HG03159 (cell line): ENCODE measurements around the gene CNOT6L.
A peak's percentile ranks its signal among the peaks of the same experiment; 100 is the strongest.
"Not testable (repeated sequence)": the region's sequence is repeated elsewhere in the genome, so short reads cannot be mapped to it uniquely, and the experiment has no call there.

Experiments used
- ATAC-seq: cut with Tn5 transposase; IDR thresholded peaks from one replicate; pipeline ENCODE4 v1.9.1; 2021; ENCODE audit warnings: mild to moderate bottlenecking, moderate library complexity; ENCODE audit not compliant: unreplicated experiment

The CNOT6L gene

DNA sequence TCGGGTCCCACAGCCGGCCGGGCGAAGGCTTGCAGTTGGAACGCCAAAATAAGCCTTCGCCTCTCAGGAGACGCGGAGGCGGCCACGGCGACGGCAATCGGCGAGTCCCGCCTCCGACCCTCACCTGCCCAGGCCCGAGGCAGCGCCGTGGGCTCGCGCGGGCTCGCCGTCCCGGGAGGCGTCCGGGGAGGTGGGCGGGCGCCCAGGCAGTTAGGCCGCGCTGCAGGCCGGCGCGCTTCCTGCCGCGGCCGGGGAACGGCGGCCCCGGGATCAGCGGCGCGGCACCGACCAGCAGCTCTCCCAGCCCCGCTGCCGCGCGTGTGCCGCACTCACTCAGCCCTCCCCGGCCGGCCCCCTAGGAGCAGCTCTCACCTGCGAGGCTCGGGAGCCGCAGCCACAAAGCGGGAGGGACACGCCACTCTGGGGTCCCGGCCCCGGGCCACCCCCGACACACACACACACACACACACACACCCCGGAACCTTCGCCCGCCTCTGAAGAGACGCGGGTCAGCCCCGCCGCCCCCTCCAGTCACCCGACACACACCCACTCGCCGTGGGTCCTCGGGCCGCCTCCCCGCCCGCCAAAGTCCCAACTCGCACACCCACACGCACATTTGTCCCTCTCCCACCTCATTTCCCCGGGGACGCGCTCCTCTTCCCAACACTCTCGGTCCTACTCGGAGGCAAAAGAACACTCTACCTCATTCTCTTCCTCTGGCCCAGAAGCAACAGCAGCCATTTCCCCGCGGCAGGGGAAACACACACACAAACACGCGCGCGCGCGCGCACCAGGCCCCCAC, at the start of gene CNOT6L:
Gene CNOT6L (minus strand): TSS at position 767 of the 802 bp plus-strand sequence. CDS start 60 bp downstream, at position 707.
- ATAC-seq: peak; percentile 22

DNA sequence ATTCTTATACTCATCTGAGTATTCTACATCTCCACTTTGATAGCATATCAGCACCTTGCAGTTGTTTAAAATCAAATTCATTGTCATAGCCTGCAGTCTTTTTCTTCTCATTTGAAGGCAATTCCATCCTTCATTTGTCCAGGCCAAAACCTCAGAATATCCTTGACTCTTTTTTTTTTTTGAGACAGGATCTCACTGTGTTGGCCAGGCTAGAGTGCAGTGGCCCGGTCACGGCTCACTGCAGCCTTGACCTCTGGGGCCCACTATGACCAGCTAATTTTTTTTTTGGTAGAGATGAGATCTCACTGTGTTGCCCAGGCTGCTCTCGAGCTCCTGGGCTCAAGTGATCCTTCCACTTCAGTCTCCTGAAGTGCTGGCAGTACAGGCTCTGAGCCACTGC, 46.1 kb upstream of the CNOT6L start:
- no peak for ATAC-seq

GRCh38 chr4:77863341-77863740, 44.2 kb upstream of the CNOT6L start:
- not testable (repeated sequence) for ATAC-seq

GRCh38 chr4:77862478-77863216, 43.5 kb upstream of the CNOT6L start, which contains the start of gene MRPL1:
TSS of gene MRPL1 (plus strand) at chr4:77862830. CDS start at chr4:77862849, 19 bp downstream.
- peak; percentile 82 for ATAC-seq

DNA sequence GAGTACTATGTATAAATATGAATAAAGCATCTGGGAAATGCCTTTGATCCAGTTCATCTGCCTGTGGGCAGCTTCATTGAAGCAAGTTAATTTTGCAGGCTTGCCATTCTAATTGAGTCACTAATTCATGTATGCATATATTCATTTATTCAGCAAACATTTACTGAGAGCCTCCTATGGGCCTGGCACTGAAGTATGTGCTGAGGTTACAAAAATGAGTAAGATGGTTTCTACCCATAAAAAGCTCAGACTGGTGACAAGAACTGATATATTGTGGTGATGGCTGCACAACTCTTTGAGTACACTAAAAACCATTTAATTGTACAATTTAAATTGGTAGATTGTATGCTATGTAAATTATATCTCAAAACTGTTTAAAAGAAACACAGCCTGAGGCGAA, 42.3 kb upstream of the CNOT6L start:
- no peak for ATAC-seq

GRCh38 chr4:77859256-77859655, 40.1 kb upstream of the CNOT6L start:
- no peak for ATAC-seq

DNA sequence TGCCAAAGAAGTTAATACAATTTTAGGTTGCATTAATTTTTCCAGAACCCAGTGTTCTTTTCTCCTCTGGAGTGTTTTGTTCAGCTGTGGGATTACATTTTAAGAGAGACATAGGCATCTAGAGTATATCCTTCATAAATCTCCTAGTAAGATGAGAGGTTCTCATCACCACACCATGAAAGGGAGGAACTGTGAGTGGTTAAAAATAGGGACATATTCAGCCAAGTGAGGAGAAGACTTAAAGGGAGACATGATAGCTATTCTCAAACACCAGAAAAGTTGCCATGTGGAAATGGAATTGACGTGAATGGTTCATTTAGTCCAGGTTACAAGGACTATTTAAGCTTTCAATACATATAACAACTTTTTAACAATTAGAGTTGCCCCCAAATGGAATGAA, 37.0 kb upstream of the CNOT6L start:
- ATAC-seq: no peak

- no peak for ATAC-seq
Observed at GRCh38 chr4:77854431-77855111, 35.4 kb upstream of the CNOT6L start.

DNA sequence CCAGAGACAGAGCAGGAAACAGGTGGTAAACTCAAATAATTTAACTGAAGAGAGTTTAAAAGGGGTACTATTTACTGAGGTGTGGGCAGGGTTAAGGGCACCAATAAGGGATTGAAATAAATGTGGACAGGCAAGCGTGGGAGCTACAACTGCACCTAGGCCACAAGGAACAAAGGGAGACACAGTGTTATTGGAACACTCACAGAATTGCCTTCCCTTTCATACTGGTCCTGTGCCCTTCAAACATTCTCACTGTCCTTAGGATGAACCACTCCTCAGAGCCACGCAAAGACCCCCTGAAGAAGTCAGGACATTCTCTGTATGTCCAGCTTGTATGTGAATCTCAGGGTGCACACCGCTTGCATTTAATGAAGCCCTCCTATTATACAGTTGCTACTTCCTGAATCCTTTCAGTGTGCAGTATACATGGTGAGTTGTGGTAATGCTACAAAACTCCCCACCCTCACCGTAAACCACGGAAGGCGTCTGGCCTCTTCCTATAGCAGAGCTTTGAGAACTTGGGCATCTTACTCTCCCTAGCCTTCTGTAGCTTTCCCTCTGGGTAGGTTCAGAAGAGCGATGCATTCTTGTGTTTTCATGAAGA, 33.8 kb upstream of the CNOT6L start:
- peak; percentile 95 for ATAC-seq

DNA sequence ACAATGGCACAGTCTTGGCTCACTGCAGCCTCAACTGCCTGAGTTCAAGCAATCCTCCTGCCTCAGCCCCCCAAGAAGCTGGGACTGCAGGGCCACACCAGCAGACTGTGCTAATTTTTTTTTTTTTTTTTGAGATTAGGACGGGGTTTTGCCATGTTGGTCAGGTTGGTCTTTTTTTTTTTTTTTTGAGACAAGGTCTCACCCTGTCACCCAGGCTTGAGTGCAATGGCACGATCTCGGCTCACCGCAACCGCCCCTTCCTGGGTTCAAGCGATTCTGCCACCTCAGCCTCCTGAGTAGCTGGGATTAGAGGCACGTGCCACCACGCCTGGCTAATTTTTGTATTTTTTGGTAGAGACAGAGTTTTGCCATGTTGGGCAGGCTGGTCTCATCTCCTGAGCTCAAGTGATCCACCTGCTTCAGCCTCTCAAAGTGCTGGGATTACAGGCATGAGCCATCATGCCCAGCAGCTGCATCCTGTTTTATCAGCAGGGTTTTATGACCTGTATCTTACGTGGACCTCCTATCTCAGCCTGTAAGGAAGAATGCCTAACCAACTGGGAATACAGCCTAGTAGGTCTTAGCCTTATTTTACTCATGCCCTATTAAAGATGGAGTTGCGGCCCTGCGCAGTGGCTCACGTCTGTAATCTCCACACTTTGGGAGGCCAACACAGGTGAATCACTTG, 30.3 kb upstream of the CNOT6L start:
- no peak for ATAC-seq

GRCh38 chr4:77848508-77848907, 29.3 kb upstream of the CNOT6L start:
- no peak for ATAC-seq

- ATAC-seq: no peak
Observed at GRCh38 chr4:77845929-77846328, 26.8 kb upstream of the CNOT6L start.

DNA sequence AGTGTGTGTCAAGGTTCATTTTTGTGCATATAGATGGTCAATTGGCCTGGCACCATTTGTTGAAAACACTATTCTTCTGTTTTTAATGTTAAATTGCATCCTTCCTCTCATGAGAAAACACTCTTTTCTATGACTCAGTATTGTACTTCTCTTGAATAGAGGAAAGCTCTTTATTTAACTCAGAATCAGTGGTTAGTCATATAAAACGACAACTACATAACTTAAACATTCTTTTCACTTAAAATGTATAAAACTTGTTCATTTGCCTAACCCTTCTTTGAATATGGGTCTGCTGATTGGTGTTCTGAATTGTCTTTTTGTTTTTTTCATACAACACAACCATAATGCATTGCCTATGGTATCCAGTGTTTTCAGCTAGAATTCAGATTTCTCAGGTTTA, 26.2 kb upstream of the CNOT6L start:
- ATAC-seq: no peak

DNA sequence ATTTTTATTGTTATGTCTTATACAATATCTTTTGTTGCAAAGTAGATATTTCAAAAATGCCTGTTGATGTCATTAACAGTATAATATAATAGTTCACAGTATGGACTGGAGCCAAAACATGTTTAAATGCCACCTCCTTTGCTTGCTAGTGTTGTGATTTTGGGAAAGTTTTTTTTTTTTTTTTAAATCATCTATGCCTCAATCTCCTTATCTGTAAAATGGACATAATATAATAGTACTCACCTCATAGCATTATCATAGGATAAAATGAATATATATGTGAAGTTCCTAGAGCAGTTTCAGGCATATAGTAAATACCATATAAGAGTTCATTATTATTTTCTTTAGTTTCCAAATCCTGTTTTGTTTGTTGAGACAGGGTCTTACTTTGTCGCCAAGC, 25.2 kb upstream of the CNOT6L start:
- no peak for ATAC-seq

GRCh38 chr4:77843628-77844027, 24.5 kb upstream of the CNOT6L start:
- no peak for ATAC-seq

GRCh38 chr4:77834403-77834802, 15.2 kb upstream of the CNOT6L start:
- no peak for ATAC-seq

- ATAC-seq: no peak
Observed at GRCh38 chr4:77833126-77833724, 14.1 kb upstream of the CNOT6L start.

DNA sequence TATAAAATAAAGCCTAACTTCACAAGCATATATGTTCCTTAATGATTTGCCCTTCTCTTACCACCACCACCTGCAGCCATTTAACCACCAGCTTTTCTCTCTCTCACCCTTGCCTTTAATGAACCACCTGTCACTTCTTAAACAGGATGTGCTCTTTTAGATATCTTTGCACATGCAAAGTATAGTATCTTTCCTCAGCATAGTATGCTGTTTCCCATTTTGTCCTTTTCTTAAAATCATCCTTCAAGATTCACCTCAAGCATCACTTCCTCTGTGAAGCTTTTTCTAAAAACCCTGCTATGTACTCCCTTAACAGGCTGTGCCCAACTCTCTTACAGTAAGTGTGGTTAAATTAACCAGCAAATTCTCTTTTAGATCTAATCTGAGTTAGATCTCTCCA, 8.2 kb upstream of the CNOT6L start:
- peak; percentile 80 for ATAC-seq

DNA sequence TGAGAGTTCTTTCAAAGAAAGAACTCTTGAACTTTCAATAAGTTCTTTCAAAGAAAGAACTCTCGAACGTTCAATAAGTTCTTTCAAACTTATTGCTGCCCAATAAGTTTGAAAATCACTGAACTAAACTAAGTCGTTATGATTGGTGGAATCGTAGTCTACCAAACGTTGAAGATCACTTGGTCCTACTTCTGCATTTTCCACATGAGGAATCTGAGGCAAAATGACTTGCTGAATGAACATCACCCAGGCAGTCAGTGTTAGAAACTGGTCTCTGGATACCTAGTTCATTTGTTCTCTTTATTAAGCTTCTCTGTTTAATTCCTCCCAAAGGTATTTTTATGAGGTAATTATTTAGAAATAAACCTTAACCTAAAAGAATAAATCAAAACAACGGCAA, 7.1 kb upstream of the CNOT6L start:
- no peak for ATAC-seq

GRCh38 chr4:77821775-77822174, 2.6 kb upstream of the CNOT6L start:
- ATAC-seq: no peak
